SK-N-SH treated with all-trans-retinoic acid at 6 μM for 48 hours (cell line): ENCODE measurements around the gene SLC9A2.

Source experiments
- ATAC-seq: fragments of 200-7000 bp; cut with Tn5 transposase; 3 replicates; pipeline ENCODE4 v1.9.1; 2020; ENCODE audit warnings: mild to moderate bottlenecking, moderate library complexity
- ARNTL ChIP-seq: fragments of 450-650 bp; formaldehyde crosslinking; IDR thresholded peaks from 2 replicates; pipeline ENCODE4 v1.5.0; 2020; ENCODE audit warnings: low read depth, mild to moderate bottlenecking, moderate library complexity, borderline replicate concordance
- CSDC2 ChIP-seq: fragments of 250-450 bp; sonication (Bioruptor Pico); IDR thresholded peaks from 2 replicates; pipeline ENCODE4 v1.5.0; 2020; ENCODE audit warnings: mild to moderate bottlenecking, moderate library complexity
- GLIS3 ChIP-seq: fragments of 250-450 bp; sonication (Bioruptor Pico); IDR thresholded peaks from 2 replicates; pipeline ENCODE4 v1.5.0; 2020; ENCODE audit warnings: mild to moderate bottlenecking, moderate library complexity
- ISL1 ChIP-seq: fragments of 250-450 bp; sonication (Bioruptor Pico); IDR thresholded peaks from 2 replicates; pipeline ENCODE4 v2.1.2; 2022; ENCODE audit warnings: mild to moderate bottlenecking, moderate library complexity
- TCF4 ChIP-seq: fragments of 250-450 bp; sonication (Bioruptor Pico); IDR thresholded peaks from 2 replicates; pipeline ENCODE4 v1.8.0; 2021; ENCODE audit warnings: mild to moderate bottlenecking, moderate library complexity, borderline replicate concordance
- TOX ChIP-seq: fragments of 250-450 bp; sonication (Bioruptor Pico); IDR thresholded peaks from 2 replicates; pipeline ENCODE4 v1.8.0; 2021; ENCODE audit warnings: mild to moderate bottlenecking, moderate library complexity, borderline replicate concordance
- ZFP3 ChIP-seq: fragments of 250-450 bp; sonication (Bioruptor Pico); IDR thresholded peaks from 2 replicates; pipeline ENCODE4 v1.5.0; 2020; ENCODE audit warnings: mild to moderate bottlenecking, moderate library complexity
- ZNF565 ChIP-seq: fragments of 450-650 bp; formaldehyde crosslinking; conservative IDR thresholded peaks from 2 replicates; pipeline ENCODE4 v1.5.0; 2020; ENCODE audit warnings: low read depth, mild to moderate bottlenecking, moderate library complexity
- ZNF8 ChIP-seq: fragments of 450-650 bp; formaldehyde crosslinking; IDR thresholded peaks from 2 replicates; pipeline ENCODE4 v1.5.0; 2020; ENCODE audit warnings: mild to moderate bottlenecking, moderate library complexity
- TF ChIP-seq, protein P1 (sequence below): fragments of 250-450 bp; sonication (Bioruptor Pico); IDR thresholded peaks from 2 replicates; pipeline ENCODE4 v1.8.0; 2021; ENCODE audit warnings: low read depth, mild to moderate bottlenecking, moderate library complexity, borderline replicate concordance
- TF ChIP-seq, protein P2 (sequence below): fragments of 250-450 bp; sonication (Bioruptor Pico); IDR thresholded peaks from 2 replicates; pipeline ENCODE4 v1.8.0; 2020; ENCODE audit warnings: mild to moderate bottlenecking, moderate library complexity, borderline replicate concordance

The SLC9A2 gene

DNA sequence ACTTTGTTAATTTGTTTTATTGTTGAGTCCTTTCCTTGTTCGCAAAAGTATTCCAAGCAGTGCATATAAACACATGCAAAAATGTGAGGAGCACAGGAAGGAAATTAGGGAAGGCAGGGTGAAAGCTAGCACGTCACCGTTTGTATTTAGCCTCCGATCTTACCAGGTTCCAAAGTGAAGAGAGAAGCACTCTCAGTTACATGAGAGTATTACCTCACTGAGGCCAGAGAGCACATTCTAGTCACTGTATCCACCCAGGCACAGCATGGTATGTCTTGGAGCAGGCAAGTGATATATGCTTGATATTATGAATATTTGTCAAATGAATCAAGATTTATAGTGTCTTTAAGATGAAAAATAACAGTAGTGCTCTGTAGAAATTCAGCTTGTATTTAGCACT lies 135.9 kb downstream of the SLC9A2 start:
- no peak for ATAC-seq
- TF ChIP-seq, protein P1, sequence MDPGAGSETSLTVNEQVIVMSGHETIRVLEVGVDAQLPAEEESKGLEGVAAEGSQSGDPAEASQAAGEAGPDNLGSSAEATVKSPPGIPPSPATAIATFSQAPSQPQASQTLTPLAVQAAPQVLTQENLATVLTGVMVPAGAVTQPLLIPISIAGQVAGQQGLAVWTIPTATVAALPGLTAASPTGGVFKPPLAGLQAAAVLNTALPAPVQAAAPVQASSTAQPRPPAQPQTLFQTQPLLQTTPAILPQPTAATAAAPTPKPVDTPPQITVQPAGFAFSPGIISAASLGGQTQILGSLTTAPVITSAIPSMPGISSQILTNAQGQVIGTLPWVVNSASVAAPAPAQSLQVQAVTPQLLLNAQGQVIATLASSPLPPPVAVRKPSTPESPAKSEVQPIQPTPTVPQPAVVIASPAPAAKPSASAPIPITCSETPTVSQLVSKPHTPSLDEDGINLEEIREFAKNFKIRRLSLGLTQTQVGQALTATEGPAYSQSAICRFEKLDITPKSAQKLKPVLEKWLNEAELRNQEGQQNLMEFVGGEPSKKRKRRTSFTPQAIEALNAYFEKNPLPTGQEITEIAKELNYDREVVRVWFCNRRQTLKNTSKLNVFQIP (CRISPR knock-in tag): no peak

DNA sequence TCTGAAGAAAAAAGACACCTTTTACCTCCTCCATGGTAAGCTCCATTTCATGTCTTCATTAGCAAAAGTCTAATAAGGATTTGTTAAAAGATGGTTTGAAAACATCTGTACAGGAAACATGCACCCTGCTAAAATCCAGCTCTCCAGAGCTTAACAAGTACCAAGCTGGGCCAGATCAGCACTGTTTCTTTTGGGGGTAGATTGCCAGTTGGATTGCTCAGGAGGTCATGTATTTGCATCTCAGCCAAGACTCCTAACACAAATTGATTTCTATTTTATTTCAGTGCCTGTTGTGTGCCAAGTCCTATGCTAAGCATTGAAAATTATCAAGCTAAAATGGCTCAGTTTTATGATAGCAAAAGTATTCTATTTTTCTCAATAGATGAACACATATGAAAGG lies 139.1 kb downstream of the SLC9A2 start:
- ATAC-seq: no peak
- no peak for TF ChIP-seq ZNF565 (CRISPR knock-in tag)
- TF ChIP-seq, protein P2, sequence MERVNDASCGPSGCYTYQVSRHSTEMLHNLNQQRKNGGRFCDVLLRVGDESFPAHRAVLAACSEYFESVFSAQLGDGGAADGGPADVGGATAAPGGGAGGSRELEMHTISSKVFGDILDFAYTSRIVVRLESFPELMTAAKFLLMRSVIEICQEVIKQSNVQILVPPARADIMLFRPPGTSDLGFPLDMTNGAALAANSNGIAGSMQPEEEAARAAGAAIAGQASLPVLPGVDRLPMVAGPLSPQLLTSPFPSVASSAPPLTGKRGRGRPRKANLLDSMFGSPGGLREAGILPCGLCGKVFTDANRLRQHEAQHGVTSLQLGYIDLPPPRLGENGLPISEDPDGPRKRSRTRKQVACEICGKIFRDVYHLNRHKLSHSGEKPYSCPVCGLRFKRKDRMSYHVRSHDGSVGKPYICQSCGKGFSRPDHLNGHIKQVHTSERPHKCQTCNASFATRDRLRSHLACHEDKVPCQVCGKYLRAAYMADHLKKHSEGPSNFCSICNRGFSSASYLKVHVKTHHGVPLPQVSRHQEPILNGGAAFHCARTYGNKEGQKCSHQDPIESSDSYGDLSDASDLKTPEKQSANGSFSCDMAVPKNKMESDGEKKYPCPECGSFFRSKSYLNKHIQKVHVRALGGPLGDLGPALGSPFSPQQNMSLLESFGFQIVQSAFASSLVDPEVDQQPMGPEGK: no peak
- TF ChIP-seq CSDC2: no peak
- no peak for TF ChIP-seq GLIS3 (CRISPR knock-in tag)
- TF ChIP-seq ZNF8 (CRISPR knock-in tag): no peak
- no peak for TF ChIP-seq ZFP3 (CRISPR knock-in tag)
- no peak for TF ChIP-seq TOX
- no peak for TF ChIP-seq ARNTL (CRISPR knock-in tag)
- no peak for TF ChIP-seq ISL1
- TF ChIP-seq, protein P1 (CRISPR knock-in tag): no peak
- no peak for TF ChIP-seq TCF4 (CRISPR knock-in tag)
